HG03103 (cell line): ENCODE data around the gene CHST13.

ENCODE experiments used
- ATAC-seq: cut with Tn5 transposase; IDR thresholded peaks from one replicate; pipeline ENCODE4 v1.9.1; 2021; ENCODE audit warnings: low read depth; ENCODE audit not compliant: unreplicated experiment

CHST13 gene

GRCh38 chr3:126523745-126524428 is at the start of gene CHST13:
Gene CHST13 (plus strand): TSS chr3:126524155. CDS start chr3:126524333, 178 bp downstream.
- no peak for ATAC-seq

GRCh38 chr3:126474498-126475412 is 49.2 kb upstream of the CHST13 start:
- ATAC-seq, result peak; percentile 24

- ATAC-seq, result peak; percentile 72
These were observed 48.4 kb upstream of the CHST13 start, which contains the start of gene ZXDC for GRCh38 chr3:126475413-126476114. Gene ZXDC (minus strand): TSS chr3:126475891. CDS start chr3:126475865, 26 bp downstream.

GRCh38 chr3:126476166-126477060 is 47.5 kb upstream of the CHST13 start:
- ATAC-seq, result peak; percentile 24

GRCh38 chr3:126477061-126477380 is 46.9 kb upstream of the CHST13 start:
- ATAC-seq, result no peak

- ATAC-seq, result no peak
These were observed 45.2 kb upstream of the CHST13 start for GRCh38 chr3:126478581-126479310.

GRCh38 chr3:126479642-126480041 is 44.3 kb upstream of the CHST13 start:
- no peak for ATAC-seq

GRCh38 chr3:126480206-126480605 is 43.7 kb upstream of the CHST13 start:
- no peak for ATAC-seq

- no peak for ATAC-seq
These were observed 43.1 kb upstream of the CHST13 start for GRCh38 chr3:126480861-126481260.

GRCh38 chr3:126481808-126482502 is 42.0 kb upstream of the CHST13 start:
- ATAC-seq, result no peak

GRCh38 chr3:126482503-126483255 is 41.3 kb upstream of the CHST13 start:
- no peak for ATAC-seq

GRCh38 chr3:126483321-126483761 is 40.6 kb upstream of the CHST13 start:
- ATAC-seq, result no peak

- no peak for ATAC-seq
These were observed 39.8 kb upstream of the CHST13 start for GRCh38 chr3:126484148-126484547.

- no peak for ATAC-seq
These were observed 39.3 kb upstream of the CHST13 start for GRCh38 chr3:126484662-126485061.

- ATAC-seq, result no peak
These were observed 38.6 kb upstream of the CHST13 start for GRCh38 chr3:126485176-126485897.

- ATAC-seq, result no peak
These were observed 38.0 kb upstream of the CHST13 start for GRCh38 chr3:126485956-126486355.

- ATAC-seq, result no peak
These were observed 37.6 kb upstream of the CHST13 start for GRCh38 chr3:126486360-126486847.
